Measurements from ENCODE around the gene TIMM10. TPM values are rescaled to one million over a fixed set of nuclear protein-coding genes. Genes with fewer than 3 reads are reported as not detected.

The TIMM10 gene
- total RNA-seq, 6 experiments from 2014 or later: 19.6 to 48.5 (median 39.0) TPM

DNA sequence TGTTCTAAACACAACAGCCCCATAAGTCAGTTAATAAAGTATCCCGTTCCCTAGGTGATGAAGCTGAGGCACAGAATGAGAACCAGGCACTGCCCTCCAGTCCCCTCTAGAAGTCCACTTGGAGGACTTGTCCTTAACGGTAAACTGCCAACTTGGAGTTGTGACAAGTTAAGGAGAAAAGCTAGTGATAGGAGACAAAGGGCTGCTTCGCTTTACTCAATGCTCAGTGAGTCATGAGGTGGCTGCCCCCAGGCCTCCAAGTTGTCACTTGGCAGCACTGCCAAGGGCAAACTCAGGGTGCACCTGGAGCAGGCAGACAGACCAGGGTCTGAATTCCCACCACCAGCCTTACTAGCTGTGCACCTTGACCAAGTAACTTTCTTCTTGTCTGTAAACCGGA is 28.6 kb downstream of the TIMM10 start:
- peaks cover 0 to 82% (median 39%) of the 10 kb centered on the region in 4 donors for H3K4me1 ChIP-seq
- 45% methylated on average over 4 of the region's 4 CpGs for WGBS (ENCODE audit: insufficient coverage, low coverage, low lambda C conversion rate, missing lambda C conversion rate)
- no peaks in the 10 kb centered on the region for H3K27me3 ChIP-seq
- H3K4me3 ChIP-seq: no peak overlapping the region
- ATAC-seq: peak in 3 of 4 donors; percentile 3 to 45 (median 43)
- H3K9me3 ChIP-seq: no peaks in the 10 kb centered on the region
- peaks cover 0 to 23% (median 10%) of the 10 kb centered on the region in 4 donors for H3K36me3 ChIP-seq
- peak; percentile 70 to 82 (median 82) for DNase-seq
- H3K27ac ChIP-seq: peak overlapping the region; percentile 17 to 95 (median 86)
- TF ChIP-seq POLR2A (IDR thresholded peaks at IDR 0.05): no peak
- TF ChIP-seq, protein P1, sequence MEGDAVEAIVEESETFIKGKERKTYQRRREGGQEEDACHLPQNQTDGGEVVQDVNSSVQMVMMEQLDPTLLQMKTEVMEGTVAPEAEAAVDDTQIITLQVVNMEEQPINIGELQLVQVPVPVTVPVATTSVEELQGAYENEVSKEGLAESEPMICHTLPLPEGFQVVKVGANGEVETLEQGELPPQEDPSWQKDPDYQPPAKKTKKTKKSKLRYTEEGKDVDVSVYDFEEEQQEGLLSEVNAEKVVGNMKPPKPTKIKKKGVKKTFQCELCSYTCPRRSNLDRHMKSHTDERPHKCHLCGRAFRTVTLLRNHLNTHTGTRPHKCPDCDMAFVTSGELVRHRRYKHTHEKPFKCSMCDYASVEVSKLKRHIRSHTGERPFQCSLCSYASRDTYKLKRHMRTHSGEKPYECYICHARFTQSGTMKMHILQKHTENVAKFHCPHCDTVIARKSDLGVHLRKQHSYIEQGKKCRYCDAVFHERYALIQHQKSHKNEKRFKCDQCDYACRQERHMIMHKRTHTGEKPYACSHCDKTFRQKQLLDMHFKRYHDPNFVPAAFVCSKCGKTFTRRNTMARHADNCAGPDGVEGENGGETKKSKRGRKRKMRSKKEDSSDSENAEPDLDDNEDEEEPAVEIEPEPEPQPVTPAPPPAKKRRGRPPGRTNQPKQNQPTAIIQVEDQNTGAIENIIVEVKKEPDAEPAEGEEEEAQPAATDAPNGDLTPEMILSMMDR (IDR thresholded peaks at IDR 0.05): no peak
- intact Hi-C loops (cut with DNase I): no loop called here

- Histone ChIP-seq H3K4me3 (no peak overlapping the region), H3K27ac (peak overlapping the region in 2 of 3 donors; percentile 86 to 95), H3K9me3 (no peaks in the 10 kb centered on the region), H3K36me3 (peaks cover 0 to 18% (median 9%) of the 10 kb centered on the region in 4 donors), H3K27me3 (no peaks in the 10 kb centered on the region), H3K4me1 (peaks cover 0 to 92% (median 43%) of the 10 kb centered on the region in 4 donors)
- DNase-seq (no peak), ATAC-seq (no peak)
- no peak for TF ChIP-seq POLR2A (IDR thresholded peaks at IDR 0.05)
- TF ChIP-seq, protein P1 (IDR thresholded peaks at IDR 0.05): no peak
- intact Hi-C loops (cut with DNase I): no loop called here
- 89% methylated on average over 5 of the region's 15 CpGs for WGBS (ENCODE audit: insufficient coverage, low coverage, low lambda C conversion rate, missing lambda C conversion rate)
Observed at GRCh38 chr11:57500926-57501325, 29.6 kb downstream of the TIMM10 start.

DNA sequence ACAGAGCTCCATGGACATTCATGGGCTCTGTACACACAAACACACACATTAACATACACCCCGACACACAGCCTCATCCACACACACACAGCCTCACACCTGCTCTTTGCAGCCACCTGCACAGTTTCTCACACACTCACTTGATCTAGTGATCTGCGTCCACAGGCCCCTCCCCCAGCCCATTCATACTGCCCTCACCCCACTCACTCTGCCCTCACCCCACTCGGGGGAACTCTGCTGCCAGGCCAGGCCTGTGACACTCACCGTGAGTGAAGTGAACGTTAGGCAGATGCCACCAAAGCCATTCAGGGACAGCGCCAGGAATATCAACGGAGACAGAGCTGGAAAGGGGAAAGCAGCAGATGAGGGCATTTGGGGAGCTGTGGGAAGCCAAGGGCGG is 30.0 kb downstream of the TIMM10 start:
- H3K4me1 ChIP-seq: peaks cover 0 to 92% (median 45%) of the 10 kb centered on the region in 4 donors
- no peaks in the 10 kb centered on the region for H3K9me3 ChIP-seq
- no peak for DNase-seq
- TF ChIP-seq, protein P1 (IDR thresholded peaks at IDR 0.05): no peak
- no peak for TF ChIP-seq POLR2A (IDR thresholded peaks at IDR 0.05)
- H3K27me3 ChIP-seq: no peaks in the 10 kb centered on the region
- intact Hi-C loops (cut with DNase I): no loop called here
- WGBS (ENCODE audit: insufficient coverage, low coverage, low lambda C conversion rate, missing lambda C conversion rate): 50% methylated on average over 7 of the region's 8 CpGs
- peaks cover 0 to 19% (median 11%) of the 10 kb centered on the region in 4 donors for H3K36me3 ChIP-seq
- no peak for ATAC-seq
- no peak overlapping the region for H3K4me3 ChIP-seq
- H3K27ac ChIP-seq: peak overlapping the region in 2 of 3 donors; percentile 86 to 95

GRCh38 chr11:57499983-57500461 is 30.5 kb downstream of the TIMM10 start:
- peaks cover 0 to 95% (median 48%) of the 10 kb centered on the region in 4 donors for H3K4me1 ChIP-seq
- ATAC-seq: peak in 3 of 4 donors; percentile 12 to 42 (median 24)
- H3K4me3 ChIP-seq: peak overlapping the region in 1 of 3 donors; percentile 33
- H3K27ac ChIP-seq: peak overlapping the region; percentile 65 to 95 (median 86)
- TF ChIP-seq, protein P1 (IDR thresholded peaks at IDR 0.05): no peak
- no peak for TF ChIP-seq POLR2A (IDR thresholded peaks at IDR 0.05)
- no peak for DNase-seq
- intact Hi-C loops (cut with DNase I): no loop called here
- no peaks in the 10 kb centered on the region for H3K27me3 ChIP-seq
- WGBS (ENCODE audit: insufficient coverage, low coverage, low lambda C conversion rate, missing lambda C conversion rate): 33% methylated on average over 12 of the region's 12 CpGs
- H3K9me3 ChIP-seq: no peaks in the 10 kb centered on the region
- peaks cover 0 to 18% (median 10%) of the 10 kb centered on the region in 4 donors for H3K36me3 ChIP-seq

Data from right lobe of liver (tissue), 6 donors.